ENCODE measurements around the gene OCSTAMP.

Gene OCSTAMP

GRCh38 chr20:46564241-46564957, 13.9 kb upstream of the OCSTAMP start:
- TF ChIP-seq POLR2AphosphoS5 (IDR thresholded peaks at IDR 0.05; ENCODE audit: low read depth) (no peak), REST (IDR thresholded peaks at IDR 0.05; ENCODE audit: insufficient replicate concordance, low read depth) (no peak), GABPA (IDR thresholded peaks at IDR 0.05; ENCODE audit: low read depth) (no peak), CTCF (IDR thresholded peaks at IDR 0.05; ENCODE audit: insufficient read depth, low read length) (no peak)
- Histone ChIP-seq H3K27me3 (ENCODE audit: insufficient read depth, poor library complexity, severe bottlenecking) (peaks cover 4% of the 10 kb centered on the region), H3K27ac (replicated peaks) (no peak overlapping the region), H3K4me3 (replicated peaks; ENCODE audit: insufficient read depth, low read length) (no peak overlapping the region)
- DNase-seq (ENCODE audit: low read depth in 1 of 2, low spot score in 1 of 2), result no peak

GRCh38 chr20:46563860-46564221, 13.4 kb upstream of the OCSTAMP start:
- Histone ChIP-seq H3K27me3 (ENCODE audit: insufficient read depth, poor library complexity, severe bottlenecking) (peaks cover 4% of the 10 kb centered on the region), H3K4me3 (replicated peaks; ENCODE audit: insufficient read depth, low read length) (no peak overlapping the region), H3K27ac (replicated peaks) (no peak overlapping the region)
- no peak for TF ChIP-seq REST (IDR thresholded peaks at IDR 0.05; ENCODE audit: insufficient replicate concordance, low read depth)
- TF ChIP-seq GABPA (IDR thresholded peaks at IDR 0.05; ENCODE audit: low read depth), result no peak
- no peak for DNase-seq (ENCODE audit: low read depth in 1 of 2, low spot score in 1 of 2)

GRCh38 chr20:46563170-46563859, 12.9 kb upstream of the OCSTAMP start:
- H3K4me3 ChIP-seq (replicated peaks; ENCODE audit: insufficient read depth, low read length), result no peak overlapping the region
- peaks cover 4% of the 10 kb centered on the region for H3K27me3 ChIP-seq (ENCODE audit: insufficient read depth, poor library complexity, severe bottlenecking)
- TF ChIP-seq REST (IDR thresholded peaks at IDR 0.05; ENCODE audit: insufficient replicate concordance, low read depth) (no peak), POLR2AphosphoS5 (IDR thresholded peaks at IDR 0.05; ENCODE audit: low read depth) (no peak), SPI1 (IDR thresholded peaks at IDR 0.05; ENCODE audit: borderline replicate concordance, low read depth) (no peak), GABPA (IDR thresholded peaks at IDR 0.05; ENCODE audit: low read depth) (no peak), CTCF (IDR thresholded peaks at IDR 0.05; ENCODE audit: insufficient read depth, low read length) (no peak)
- no peak for DNase-seq (ENCODE audit: low read depth in 1 of 2, low spot score in 1 of 2)
- H3K27ac ChIP-seq (replicated peaks), result no peak overlapping the region
